ENCODE data around the gene CD164L2. TPM values are rescaled to one million over a fixed set of nuclear protein-coding genes. Genes with fewer than 3 reads are reported as not detected.
A peak's percentile ranks its signal among the peaks of the same experiment; 100 is the strongest.
"Not testable (repeated sequence)": the region's sequence is repeated elsewhere in the genome, so short reads cannot be mapped to it uniquely, and the experiment has no call there.

The CD164L2 gene
- total and polyA plus RNA-seq, 2 donors from 2014 or later: 0.63 to 1.1 TPM

- H3K4me1 ChIP-seq (ENCODE audit: control insufficient read depth in 2 of 3, insufficient read depth in 2 of 3, low read depth in 1 of 3, low read length in 3 of 3): peaks cover 0 to 16% (median 10%) of the 10 kb centered on the region in 3 donors
- no peaks in the 10 kb centered on the region for H3K9me3 ChIP-seq (ENCODE audit: control insufficient read depth in 2 of 3, insufficient read depth in 1 of 3, low read length in 3 of 3)
- peak within 1 kb of the TSS; percentile 26 to 57 (median 53) for H3K4me3 ChIP-seq (ENCODE audit: low read length in 3 of 3)
- H3K27me3 ChIP-seq (ENCODE audit: control insufficient read depth, insufficient read depth, low read length): no peaks in the 10 kb centered on the region
- peak within 1 kb of the TSS; percentile 81 to 83 for H3K27ac ChIP-seq (ENCODE audit: low read depth in 2 of 2, low read length in 2 of 2)
- intact Hi-C loops (cut with DNase I): loop anchor here (5.0 kb wide), 1 partner anchor 90 kb away; no protein-coding TSS in a partner anchor
- DNase-seq (peak; percentile 90 to 95 (median 94)), FAIRE-seq (no peak)
- TF ChIP-seq CTCF (IDR thresholded peaks at IDR 0.05; ENCODE audit: borderline replicate concordance, extremely low read depth, insufficient read depth): peak; percentile 46
- no peaks in the 10 kb centered on the region for H3K36me3 ChIP-seq (ENCODE audit: control insufficient read depth in 2 of 3, insufficient read depth in 3 of 3, low read length in 3 of 3)
- peak within 1 kb of the TSS in 2 of 3 donors; percentile 80 to 83 for H3K9ac ChIP-seq (ENCODE audit: low read length in 3 of 3)
Measured at GRCh38 chr1:27392096-27392777, 9.1 kb upstream of the CD164L2 start, which contains the start of gene GPR3. Gene GPR3, plus strand, starts transcription at chr1:27392622. Its CDS starts 1,177 bp downstream, at chr1:27393799.

- H3K36me3 ChIP-seq (ENCODE audit: control insufficient read depth in 2 of 3, insufficient read depth in 3 of 3, low read length in 3 of 3): no peaks in the 10 kb centered on the region
- peak overlapping the region in 2 of 3 donors; percentile 80 to 83 for H3K9ac ChIP-seq (ENCODE audit: low read length in 3 of 3)
- H3K27me3 ChIP-seq (ENCODE audit: control insufficient read depth, insufficient read depth, low read length): no peaks in the 10 kb centered on the region
- H3K9me3 ChIP-seq (ENCODE audit: control insufficient read depth in 2 of 3, insufficient read depth in 1 of 3, low read length in 3 of 3): no peaks in the 10 kb centered on the region
- peak overlapping the region; percentile 81 to 83 for H3K27ac ChIP-seq (ENCODE audit: low read depth in 2 of 2, low read length in 2 of 2)
- DNase-seq (peak; percentile 51 to 86 (median 73)), FAIRE-seq (no peak)
- peak; percentile 25 for TF ChIP-seq CTCF (IDR thresholded peaks at IDR 0.05; ENCODE audit: borderline replicate concordance, extremely low read depth, insufficient read depth)
- intact Hi-C loops (cut with DNase I): loop anchor here (5.0 kb wide), 1 partner anchor 89 kb away; no protein-coding TSS in a partner anchor
- peaks cover 0 to 16% (median 10%) of the 10 kb centered on the region in 3 donors for H3K4me1 ChIP-seq (ENCODE audit: control insufficient read depth in 2 of 3, insufficient read depth in 2 of 3, low read depth in 1 of 3, low read length in 3 of 3)
- peak overlapping the region in 2 of 3 donors; percentile 53 to 57 for H3K4me3 ChIP-seq (ENCODE audit: low read length in 3 of 3)
Measured at GRCh38 chr1:27391511-27392095, 8.5 kb upstream of the CD164L2 start.

GRCh38 chr1:27388337-27389005, 5.3 kb upstream of the CD164L2 start:
- no peak overlapping the region for H3K9ac ChIP-seq (ENCODE audit: low read length in 3 of 3)
- intact Hi-C loops (cut with DNase I): no loop called here
- H3K36me3 ChIP-seq (ENCODE audit: control insufficient read depth in 2 of 3, insufficient read depth in 3 of 3, low read length in 3 of 3): no peaks in the 10 kb centered on the region
- no peaks in the 10 kb centered on the region for H3K27me3 ChIP-seq (ENCODE audit: control insufficient read depth, insufficient read depth, low read length)
- peak; percentile 92 for TF ChIP-seq CTCF (IDR thresholded peaks at IDR 0.05; ENCODE audit: borderline replicate concordance, extremely low read depth, insufficient read depth)
- no peaks in the 10 kb centered on the region for H3K9me3 ChIP-seq (ENCODE audit: control insufficient read depth in 2 of 3, insufficient read depth in 1 of 3, low read length in 3 of 3)
- FAIRE-seq: no peak
- DNase-seq: peak in 3 of 5 donors; percentile 65 to 72 (median 71)
- peak overlapping the region; percentile 9 to 52 for H3K27ac ChIP-seq (ENCODE audit: low read depth in 2 of 2, low read length in 2 of 2)
- no peak overlapping the region for H3K4me3 ChIP-seq (ENCODE audit: low read length in 3 of 3)
- H3K4me1 ChIP-seq (ENCODE audit: control insufficient read depth in 2 of 3, insufficient read depth in 2 of 3, low read depth in 1 of 3, low read length in 3 of 3): peaks cover 0 to 16% (median 10%) of the 10 kb centered on the region in 3 donors

GRCh38 chr1:27384797-27385196, 1.7 kb upstream of the CD164L2 start:
- FAIRE-seq; H3K4me3 ChIP-seq (ENCODE audit: low read length in 3 of 3); H3K27me3 ChIP-seq (ENCODE audit: control insufficient read depth, insufficient read depth, low read length); intact Hi-C loops (cut with DNase I); H3K36me3 ChIP-seq (ENCODE audit: control insufficient read depth in 2 of 3, insufficient read depth in 3 of 3, low read length in 3 of 3); H3K27ac ChIP-seq (ENCODE audit: low read depth in 2 of 2, low read length in 2 of 2); H3K4me1 ChIP-seq (ENCODE audit: control insufficient read depth in 2 of 3, insufficient read depth in 2 of 3, low read depth in 1 of 3, low read length in 3 of 3); H3K9ac ChIP-seq (ENCODE audit: low read length in 3 of 3); H3K9me3 ChIP-seq (ENCODE audit: control insufficient read depth in 2 of 3, insufficient read depth in 1 of 3, low read length in 3 of 3); DNase-seq: not testable (repeated sequence)
